GM23338 (cell line): Measurements from ENCODE around the gene UBE2H.

Source experiments
- CTCF ChIP-seq, 2 experiments: fragments of 200-600 bp in 1 of 2; sonication (generic) in 1 of 2; conservative IDR thresholded peaks; 2 replicates each; pipeline versions ENCODE4 v1.5.1 to v1.6.1; 2016 to 2017; ENCODE audit warnings: antibody characterized with exemption in 2 of 2, low read depth in 2 of 2, mild to moderate bottlenecking in 2 of 2, moderate library complexity in 1 of 2
- ETS1 ChIP-seq: IDR thresholded peaks from 2 replicates; pipeline ENCODE4 v1.6.1; 2016; ENCODE audit warnings: antibody characterized with exemption
- EZH2 ChIP-seq: fragments of 200-600 bp; sonication (generic); IDR thresholded peaks from one replicate; pipeline ENCODE4 v1.8.0; 2017; ENCODE audit warnings: antibody characterized with exemption, mild to moderate bottlenecking, low read depth; ENCODE audit not compliant: unreplicated experiment
- EZH2phosphoT487 ChIP-seq: fragments of 200-600 bp; sonication (generic); IDR thresholded peaks from one replicate; pipeline ENCODE4 v1.8.1; 2018; ENCODE audit warnings: antibody characterized with exemption; ENCODE audit not compliant: unreplicated experiment
- JUNB ChIP-seq: IDR thresholded peaks from one replicate; pipeline ENCODE4 v1.6.1; 2016; ENCODE audit warnings: antibody characterized with exemption; ENCODE audit not compliant: unreplicated experiment
- TF ChIP-seq, protein P1 (sequence below): IDR thresholded peaks from one replicate; pipeline ENCODE4 v1.6.1; 2018; ENCODE audit warnings: antibody characterized with exemption; ENCODE audit not compliant: unreplicated experiment

- TF ChIP-seq CTCF (conservative IDR thresholded peaks at IDR 0.05; ENCODE audit: low read depth in 2 of 2), result no peak
- TF ChIP-seq EZH2phosphoT487, result peak; percentile 42
- TF ChIP-seq ETS1, result no peak; the same call in 1 of the 2 replicates
- TF ChIP-seq JUNB, result no peak
- TF ChIP-seq, protein P1, sequence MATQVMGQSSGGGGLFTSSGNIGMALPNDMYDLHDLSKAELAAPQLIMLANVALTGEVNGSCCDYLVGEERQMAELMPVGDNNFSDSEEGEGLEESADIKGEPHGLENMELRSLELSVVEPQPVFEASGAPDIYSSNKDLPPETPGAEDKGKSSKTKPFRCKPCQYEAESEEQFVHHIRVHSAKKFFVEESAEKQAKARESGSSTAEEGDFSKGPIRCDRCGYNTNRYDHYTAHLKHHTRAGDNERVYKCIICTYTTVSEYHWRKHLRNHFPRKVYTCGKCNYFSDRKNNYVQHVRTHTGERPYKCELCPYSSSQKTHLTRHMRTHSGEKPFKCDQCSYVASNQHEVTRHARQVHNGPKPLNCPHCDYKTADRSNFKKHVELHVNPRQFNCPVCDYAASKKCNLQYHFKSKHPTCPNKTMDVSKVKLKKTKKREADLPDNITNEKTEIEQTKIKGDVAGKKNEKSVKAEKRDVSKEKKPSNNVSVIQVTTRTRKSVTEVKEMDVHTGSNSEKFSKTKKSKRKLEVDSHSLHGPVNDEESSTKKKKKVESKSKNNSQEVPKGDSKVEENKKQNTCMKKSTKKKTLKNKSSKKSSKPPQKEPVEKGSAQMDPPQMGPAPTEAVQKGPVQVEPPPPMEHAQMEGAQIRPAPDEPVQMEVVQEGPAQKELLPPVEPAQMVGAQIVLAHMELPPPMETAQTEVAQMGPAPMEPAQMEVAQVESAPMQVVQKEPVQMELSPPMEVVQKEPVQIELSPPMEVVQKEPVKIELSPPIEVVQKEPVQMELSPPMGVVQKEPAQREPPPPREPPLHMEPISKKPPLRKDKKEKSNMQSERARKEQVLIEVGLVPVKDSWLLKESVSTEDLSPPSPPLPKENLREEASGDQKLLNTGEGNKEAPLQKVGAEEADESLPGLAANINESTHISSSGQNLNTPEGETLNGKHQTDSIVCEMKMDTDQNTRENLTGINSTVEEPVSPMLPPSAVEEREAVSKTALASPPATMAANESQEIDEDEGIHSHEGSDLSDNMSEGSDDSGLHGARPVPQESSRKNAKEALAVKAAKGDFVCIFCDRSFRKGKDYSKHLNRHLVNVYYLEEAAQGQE, result no peak
- peak; percentile 75 for TF ChIP-seq EZH2
Measured at GRCh38 chr7:129784783-129785684, 167.7 kb downstream of the UBE2H start.
